ENCODE data around the gene ABI1. TPM values are rescaled to one million over a fixed set of nuclear protein-coding genes. Genes with fewer than 3 reads are reported as not detected.

Gene ABI1
- total and polyA plus RNA-seq, 4 donors = 10.7 to 18.3 (median 14.3) TPM

DNA sequence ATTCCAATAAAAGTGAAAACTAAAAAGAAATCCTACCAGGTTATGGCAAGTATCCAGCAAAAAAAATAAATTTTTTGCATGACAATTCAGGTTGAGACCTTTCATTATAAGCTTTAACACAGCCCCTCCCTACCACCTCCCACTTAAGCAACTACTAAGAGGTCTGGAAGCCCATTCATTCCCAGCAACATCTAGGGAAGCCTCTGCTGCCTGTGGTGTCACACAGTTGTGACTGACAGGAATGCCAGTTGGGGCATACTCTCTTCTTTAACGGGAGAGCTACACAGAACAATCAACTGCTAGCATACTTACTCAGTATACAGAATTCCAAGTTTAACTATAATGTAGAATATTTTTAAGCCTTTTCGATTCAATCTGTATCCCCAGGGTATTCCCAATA, 27.8 kb downstream of the ABI1 start:
- no peak overlapping the region for H3K27ac ChIP-seq (ENCODE audit: low read depth in 1 of 2, low read length in 2 of 2)
- no peak overlapping the region for H3K9ac ChIP-seq (ENCODE audit: low read depth in 1 of 2, low read length in 2 of 2)
- WGBS = 85% methylated on average over 2 of the region's 2 CpGs
- DNase-seq (ENCODE audit: low spot score) = no peak
- TF ChIP-seq SP1 (IDR thresholded peaks at IDR 0.05) (no peak), FOXA2 (IDR thresholded peaks at IDR 0.05) (no peak), FOXA1 (IDR thresholded peaks at IDR 0.05) (no peak), HNF4A (conservative IDR thresholded peaks at IDR 0.05) (no peak), EGR1 (IDR thresholded peaks at IDR 0.05; ENCODE audit: low read depth in 2 of 2) (no peak), RAD21 (IDR thresholded peaks at IDR 0.05) (no peak), RXRA (IDR thresholded peaks at IDR 0.05) (no peak), YY1 (IDR thresholded peaks at IDR 0.05) (no peak), GABPA (IDR thresholded peaks at IDR 0.05 in 1 of 2, conservative IDR thresholded peaks at IDR 0.05 in 1 of 2) (no peak), NR2F2 (IDR thresholded peaks at IDR 0.05) (no peak), HNF4G (IDR thresholded peaks at IDR 0.05) (no peak)
- TF ChIP-seq, protein P1, sequence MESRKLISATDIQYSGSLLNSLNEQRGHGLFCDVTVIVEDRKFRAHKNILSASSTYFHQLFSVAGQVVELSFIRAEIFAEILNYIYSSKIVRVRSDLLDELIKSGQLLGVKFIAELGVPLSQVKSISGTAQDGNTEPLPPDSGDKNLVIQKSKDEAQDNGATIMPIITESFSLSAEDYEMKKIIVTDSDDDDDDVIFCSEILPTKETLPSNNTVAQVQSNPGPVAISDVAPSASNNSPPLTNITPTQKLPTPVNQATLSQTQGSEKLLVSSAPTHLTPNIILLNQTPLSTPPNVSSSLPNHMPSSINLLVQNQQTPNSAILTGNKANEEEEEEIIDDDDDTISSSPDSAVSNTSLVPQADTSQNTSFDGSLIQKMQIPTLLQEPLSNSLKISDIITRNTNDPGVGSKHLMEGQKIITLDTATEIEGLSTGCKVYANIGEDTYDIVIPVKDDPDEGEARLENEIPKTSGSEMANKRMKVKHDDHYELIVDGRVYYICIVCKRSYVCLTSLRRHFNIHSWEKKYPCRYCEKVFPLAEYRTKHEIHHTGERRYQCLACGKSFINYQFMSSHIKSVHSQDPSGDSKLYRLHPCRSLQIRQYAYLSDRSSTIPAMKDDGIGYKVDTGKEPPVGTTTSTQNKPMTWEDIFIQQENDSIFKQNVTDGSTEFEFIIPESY (IDR thresholded peaks at IDR 0.05) = no peak
- TF ChIP-seq, protein P2, sequence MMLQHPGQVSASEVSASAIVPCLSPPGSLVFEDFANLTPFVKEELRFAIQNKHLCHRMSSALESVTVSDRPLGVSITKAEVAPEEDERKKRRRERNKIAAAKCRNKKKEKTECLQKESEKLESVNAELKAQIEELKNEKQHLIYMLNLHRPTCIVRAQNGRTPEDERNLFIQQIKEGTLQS (IDR thresholded peaks at IDR 0.05) = no peak
- TF ChIP-seq, protein P3, sequence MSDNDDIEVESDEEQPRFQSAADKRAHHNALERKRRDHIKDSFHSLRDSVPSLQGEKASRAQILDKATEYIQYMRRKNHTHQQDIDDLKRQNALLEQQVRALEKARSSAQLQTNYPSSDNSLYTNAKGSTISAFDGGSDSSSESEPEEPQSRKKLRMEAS (IDR thresholded peaks at IDR 0.05) = no peak
- TF ChIP-seq, protein P4, sequence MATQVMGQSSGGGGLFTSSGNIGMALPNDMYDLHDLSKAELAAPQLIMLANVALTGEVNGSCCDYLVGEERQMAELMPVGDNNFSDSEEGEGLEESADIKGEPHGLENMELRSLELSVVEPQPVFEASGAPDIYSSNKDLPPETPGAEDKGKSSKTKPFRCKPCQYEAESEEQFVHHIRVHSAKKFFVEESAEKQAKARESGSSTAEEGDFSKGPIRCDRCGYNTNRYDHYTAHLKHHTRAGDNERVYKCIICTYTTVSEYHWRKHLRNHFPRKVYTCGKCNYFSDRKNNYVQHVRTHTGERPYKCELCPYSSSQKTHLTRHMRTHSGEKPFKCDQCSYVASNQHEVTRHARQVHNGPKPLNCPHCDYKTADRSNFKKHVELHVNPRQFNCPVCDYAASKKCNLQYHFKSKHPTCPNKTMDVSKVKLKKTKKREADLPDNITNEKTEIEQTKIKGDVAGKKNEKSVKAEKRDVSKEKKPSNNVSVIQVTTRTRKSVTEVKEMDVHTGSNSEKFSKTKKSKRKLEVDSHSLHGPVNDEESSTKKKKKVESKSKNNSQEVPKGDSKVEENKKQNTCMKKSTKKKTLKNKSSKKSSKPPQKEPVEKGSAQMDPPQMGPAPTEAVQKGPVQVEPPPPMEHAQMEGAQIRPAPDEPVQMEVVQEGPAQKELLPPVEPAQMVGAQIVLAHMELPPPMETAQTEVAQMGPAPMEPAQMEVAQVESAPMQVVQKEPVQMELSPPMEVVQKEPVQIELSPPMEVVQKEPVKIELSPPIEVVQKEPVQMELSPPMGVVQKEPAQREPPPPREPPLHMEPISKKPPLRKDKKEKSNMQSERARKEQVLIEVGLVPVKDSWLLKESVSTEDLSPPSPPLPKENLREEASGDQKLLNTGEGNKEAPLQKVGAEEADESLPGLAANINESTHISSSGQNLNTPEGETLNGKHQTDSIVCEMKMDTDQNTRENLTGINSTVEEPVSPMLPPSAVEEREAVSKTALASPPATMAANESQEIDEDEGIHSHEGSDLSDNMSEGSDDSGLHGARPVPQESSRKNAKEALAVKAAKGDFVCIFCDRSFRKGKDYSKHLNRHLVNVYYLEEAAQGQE (IDR thresholded peaks at IDR 0.05) = no peak
- no peak overlapping the region for H3K4me3 ChIP-seq (ENCODE audit: low read depth in 1 of 3, low read length in 3 of 3)
- H3K27me3 ChIP-seq (ENCODE audit: control insufficient read depth in 4 of 4, insufficient read depth in 4 of 4, low read length in 3 of 4) = no peaks in the 10 kb centered on the region
- peaks cover 0 to 2% (median 0%) of the 10 kb centered on the region in 4 donors for H3K4me1 ChIP-seq (ENCODE audit: control insufficient read depth in 4 of 4, insufficient read depth in 4 of 4, low read length in 3 of 4)
- H3K36me3 ChIP-seq (ENCODE audit: control insufficient read depth in 4 of 4, insufficient read depth in 3 of 4, low read depth in 1 of 4, low read length in 3 of 4) = peaks cover 0 to 1% (median 0%) of the 10 kb centered on the region in 4 donors
- H3K9me3 ChIP-seq (ENCODE audit: control insufficient read depth in 4 of 4, low read length in 3 of 4) = no peaks in the 10 kb centered on the region

DNA sequence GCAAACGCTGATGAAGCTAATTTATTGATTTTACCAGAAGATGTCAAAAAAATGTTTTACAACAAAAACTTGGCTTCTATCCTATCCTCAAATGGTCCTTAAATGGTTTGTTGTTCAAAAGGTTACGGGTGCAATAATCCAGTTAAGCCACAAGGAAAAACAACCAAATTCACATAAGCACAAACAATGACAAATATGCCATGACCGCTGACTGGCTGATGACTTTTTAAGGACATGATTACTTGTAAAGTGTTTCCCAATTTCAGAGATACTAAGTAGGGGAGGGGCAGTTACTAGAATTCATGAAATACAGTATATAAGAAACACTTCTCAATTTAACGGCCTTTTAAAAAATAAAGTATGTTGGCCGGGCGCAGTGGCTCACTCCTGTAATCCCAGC, 28.8 kb downstream of the ABI1 start:
- Histone ChIP-seq H3K27ac (ENCODE audit: low read depth in 1 of 2, low read length in 2 of 2) (no peak overlapping the region), H3K9me3 (ENCODE audit: control insufficient read depth in 4 of 4, low read length in 3 of 4) (no peaks in the 10 kb centered on the region), H3K36me3 (ENCODE audit: control insufficient read depth in 4 of 4, insufficient read depth in 3 of 4, low read depth in 1 of 4, low read length in 3 of 4) (peaks cover 0 to 1% (median 0%) of the 10 kb centered on the region in 4 donors), H3K4me1 (ENCODE audit: control insufficient read depth in 4 of 4, insufficient read depth in 4 of 4, low read length in 3 of 4) (peaks cover 0 to 2% (median 0%) of the 10 kb centered on the region in 4 donors), H3K27me3 (ENCODE audit: control insufficient read depth in 4 of 4, insufficient read depth in 4 of 4, low read length in 3 of 4) (no peaks in the 10 kb centered on the region), H3K9ac (ENCODE audit: low read depth in 1 of 2, low read length in 2 of 2) (no peak overlapping the region), H3K4me3 (ENCODE audit: low read depth in 1 of 3, low read length in 3 of 3) (no peak overlapping the region)
- 90% methylated on average over 6 of the region's 6 CpGs for WGBS
- TF ChIP-seq JUND (IDR thresholded peaks at IDR 0.05) = no peak
- TF ChIP-seq NR2F2 (IDR thresholded peaks at IDR 0.05) = no peak
- DNase-seq (ENCODE audit: low spot score) = no peak

Measured in liver (tissue), 9 donors.